CD4-positive, alpha-beta T cell treated with Interleukin-1 beta for 1 hour (primary cell): ENCODE results near the gene LRRC43.
A peak's percentile ranks its signal among the peaks of the same experiment; 100 is the strongest.

Experiments used
- DNase-seq, 2 donors: peaks; one replicate each; pipeline ENCODE4 v3.0.0-alpha.2; 2020 to 2022

LRRC43 gene

GRCh38 chr12:122228092-122228491, 45.2 kb downstream of the LRRC43 start:
- no peak for DNase-seq

DNA sequence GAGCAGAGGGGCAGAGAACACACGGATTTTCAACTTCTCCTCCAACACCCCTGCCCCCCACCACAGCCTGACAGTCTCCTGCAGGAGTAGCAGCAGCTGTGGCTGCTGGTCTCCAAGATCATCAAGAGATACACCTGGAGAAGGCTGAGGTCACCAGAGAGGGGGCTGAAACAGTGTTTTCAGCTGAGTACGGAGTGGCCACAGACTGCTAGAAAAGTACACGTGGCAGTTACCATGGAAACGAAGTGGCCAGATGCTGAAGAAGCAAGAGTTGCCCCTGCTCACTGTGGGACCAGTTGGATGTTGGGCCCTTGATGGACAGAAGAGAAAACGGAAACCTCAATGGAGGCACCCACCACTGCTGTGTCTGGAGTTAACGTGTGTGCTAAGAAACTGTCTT, 47.9 kb downstream of the LRRC43 start:
- no peak for DNase-seq

- DNase-seq, result no peak
Measured at GRCh38 chr12:122232691-122233090, 49.8 kb downstream of the LRRC43 start.

DNA sequence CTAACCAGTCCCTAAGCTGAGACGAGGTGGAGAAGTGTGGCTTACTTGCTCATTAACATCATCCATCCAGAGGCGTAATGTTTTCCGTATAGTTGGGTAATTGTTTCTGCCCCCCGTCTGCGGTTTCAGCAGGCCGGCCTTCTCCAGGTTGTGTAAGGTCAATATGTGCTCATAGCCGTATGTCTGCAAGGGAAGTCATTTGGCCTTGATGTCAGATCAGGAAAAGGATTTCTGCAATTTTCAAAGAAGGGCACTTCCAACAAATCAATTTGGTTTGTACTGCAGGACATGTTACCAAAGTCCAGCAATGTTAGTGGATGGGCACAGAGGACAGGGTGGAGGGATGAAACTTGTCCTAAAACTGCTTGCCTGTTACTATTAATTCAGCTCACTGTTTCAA, 52.8 kb downstream of the LRRC43 start:
- DNase-seq, result no peak

GRCh38 chr12:122238861-122239260, 55.9 kb downstream of the LRRC43 start:
- DNase-seq, result no peak

DNA sequence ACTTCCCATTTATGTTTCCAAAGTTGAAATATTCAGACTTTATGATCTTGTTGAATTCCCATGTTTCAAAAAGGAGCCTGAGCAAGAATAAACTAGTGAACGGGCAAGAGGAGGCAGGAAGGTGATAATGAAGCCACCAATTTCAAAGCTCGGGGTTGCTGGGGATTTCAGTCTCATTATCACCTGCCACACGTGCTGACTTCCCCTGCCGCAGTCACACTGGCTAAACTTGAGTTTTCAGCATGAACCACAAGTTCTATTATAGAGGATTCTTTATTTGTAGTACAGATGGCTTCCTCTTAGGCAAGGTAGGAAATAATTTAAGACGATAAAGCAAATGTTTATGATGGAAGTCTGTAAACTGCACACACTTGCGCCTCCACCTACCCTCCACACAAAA, 61.0 kb downstream of the LRRC43 start:
- DNase-seq, result peak in 1 of 2 donors; percentile 28

GRCh38 chr12:122244565-122245371, 61.8 kb downstream of the LRRC43 start:
- DNase-seq, result peak in 1 of 2 donors; percentile 46

- no peak for DNase-seq
Measured at GRCh38 chr12:122245553-122245952, 62.6 kb downstream of the LRRC43 start.

- no peak for DNase-seq
Measured at GRCh38 chr12:122250047-122250446, 67.1 kb downstream of the LRRC43 start.

- no peak for DNase-seq
Measured at GRCh38 chr12:122250536-122250935, 67.6 kb downstream of the LRRC43 start.
